Ovary (tissue), 3 donors: ENCODE measurements around the gene SLC35F4.

Experiments
- POLR2A ChIP-seq: fragments of 450-650 bp; IDR thresholded peaks from one replicate; pipeline ENCODE4 v1.6.1; 2017; ENCODE audit warnings: antibody characterized with exemption, mild to moderate bottlenecking, moderate library complexity
- TF ChIP-seq, protein P1 (sequence below), 3 donors: fragments of 450-650 bp in 2 of 3; fragments of 200-600 bp in 1 of 3; IDR thresholded peaks; one replicate each; pipeline versions ENCODE4 v1.5.1 to v1.8.0; 2016 to 2022; ENCODE audit warnings: antibody characterized with exemption in 3 of 3, mild to moderate bottlenecking in 1 of 3
- donor health status: DM: no; HTN: no; CAD: no.

DNA sequence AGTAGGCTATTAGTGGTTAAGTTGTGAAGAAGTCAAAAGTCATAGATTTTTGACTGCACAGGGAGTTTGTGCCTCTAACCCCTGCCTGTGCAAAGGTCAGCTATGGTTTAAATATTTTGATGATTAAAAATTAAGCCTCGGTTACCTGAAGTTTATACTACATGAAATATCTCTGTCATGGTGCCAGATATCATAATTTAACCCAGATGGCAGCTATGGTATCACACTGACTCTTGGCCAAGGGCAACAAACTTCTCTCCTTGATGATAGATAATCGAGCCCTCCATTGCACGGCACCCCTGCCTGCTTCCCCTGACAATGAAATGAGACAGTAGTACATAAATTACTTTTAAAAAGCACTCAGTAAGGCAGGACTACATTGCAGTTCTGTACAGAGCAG, 80.8 kb downstream of the SLC35F4 start:
- TF ChIP-seq, protein P1, sequence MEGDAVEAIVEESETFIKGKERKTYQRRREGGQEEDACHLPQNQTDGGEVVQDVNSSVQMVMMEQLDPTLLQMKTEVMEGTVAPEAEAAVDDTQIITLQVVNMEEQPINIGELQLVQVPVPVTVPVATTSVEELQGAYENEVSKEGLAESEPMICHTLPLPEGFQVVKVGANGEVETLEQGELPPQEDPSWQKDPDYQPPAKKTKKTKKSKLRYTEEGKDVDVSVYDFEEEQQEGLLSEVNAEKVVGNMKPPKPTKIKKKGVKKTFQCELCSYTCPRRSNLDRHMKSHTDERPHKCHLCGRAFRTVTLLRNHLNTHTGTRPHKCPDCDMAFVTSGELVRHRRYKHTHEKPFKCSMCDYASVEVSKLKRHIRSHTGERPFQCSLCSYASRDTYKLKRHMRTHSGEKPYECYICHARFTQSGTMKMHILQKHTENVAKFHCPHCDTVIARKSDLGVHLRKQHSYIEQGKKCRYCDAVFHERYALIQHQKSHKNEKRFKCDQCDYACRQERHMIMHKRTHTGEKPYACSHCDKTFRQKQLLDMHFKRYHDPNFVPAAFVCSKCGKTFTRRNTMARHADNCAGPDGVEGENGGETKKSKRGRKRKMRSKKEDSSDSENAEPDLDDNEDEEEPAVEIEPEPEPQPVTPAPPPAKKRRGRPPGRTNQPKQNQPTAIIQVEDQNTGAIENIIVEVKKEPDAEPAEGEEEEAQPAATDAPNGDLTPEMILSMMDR (IDR thresholded peaks at IDR 0.05): no peak
- TF ChIP-seq POLR2A: no peak
